NCI-H2227 (cell line): Measurements from ENCODE around the gene VWCE.
"Not testable (repeated sequence)": the region's sequence is repeated elsewhere in the genome, so short reads cannot be mapped to it uniquely, and the experiment has no call there.

Experiments used
- DNase-seq: peaks from one replicate; lab custom pipeline; 2025; ENCODE audit not compliant: unreplicated experiment; lab: John Stamatoyannopoulos, UW

The VWCE gene

GRCh38 chr11:61219016-61219415 is 76.1 kb downstream of the VWCE start:
- DNase-seq: not testable (repeated sequence)

GRCh38 chr11:61218306-61218705 is 76.8 kb downstream of the VWCE start:
- DNase-seq: not testable (repeated sequence)

DNA sequence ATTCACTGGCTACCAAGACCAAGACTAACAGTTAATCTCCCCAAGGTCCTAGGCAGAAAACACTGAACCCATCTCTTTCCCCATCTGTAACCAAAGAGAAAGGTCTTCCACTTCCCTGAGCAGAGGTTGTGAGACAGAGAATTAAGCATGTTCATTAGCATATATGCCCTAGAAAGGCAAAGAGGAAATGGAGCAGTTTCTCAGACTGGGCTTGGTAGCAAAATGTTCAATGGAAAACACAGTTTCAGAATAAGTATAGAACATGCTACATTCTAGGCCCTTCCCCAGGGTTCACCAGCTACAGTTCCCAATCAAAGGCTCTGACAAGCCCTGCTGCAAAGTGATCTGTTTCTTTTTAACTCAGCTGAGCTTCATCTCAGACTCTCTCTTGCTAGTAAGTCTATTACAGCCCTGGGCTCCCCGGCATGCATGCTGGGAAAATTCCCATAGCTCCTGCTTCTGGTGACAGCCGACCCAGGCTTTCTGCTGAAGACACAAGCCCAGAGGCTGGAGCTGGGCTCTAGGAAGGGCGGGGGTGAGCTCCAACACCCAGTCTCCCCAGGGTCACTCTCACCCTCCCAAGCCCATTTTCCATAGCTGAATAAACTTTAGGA is 81.3 kb downstream of the VWCE start:
- DNase-seq: not testable (repeated sequence)

GRCh38 chr11:61212202-61212601 is 82.9 kb downstream of the VWCE start:
- DNase-seq: not testable (repeated sequence)

DNA sequence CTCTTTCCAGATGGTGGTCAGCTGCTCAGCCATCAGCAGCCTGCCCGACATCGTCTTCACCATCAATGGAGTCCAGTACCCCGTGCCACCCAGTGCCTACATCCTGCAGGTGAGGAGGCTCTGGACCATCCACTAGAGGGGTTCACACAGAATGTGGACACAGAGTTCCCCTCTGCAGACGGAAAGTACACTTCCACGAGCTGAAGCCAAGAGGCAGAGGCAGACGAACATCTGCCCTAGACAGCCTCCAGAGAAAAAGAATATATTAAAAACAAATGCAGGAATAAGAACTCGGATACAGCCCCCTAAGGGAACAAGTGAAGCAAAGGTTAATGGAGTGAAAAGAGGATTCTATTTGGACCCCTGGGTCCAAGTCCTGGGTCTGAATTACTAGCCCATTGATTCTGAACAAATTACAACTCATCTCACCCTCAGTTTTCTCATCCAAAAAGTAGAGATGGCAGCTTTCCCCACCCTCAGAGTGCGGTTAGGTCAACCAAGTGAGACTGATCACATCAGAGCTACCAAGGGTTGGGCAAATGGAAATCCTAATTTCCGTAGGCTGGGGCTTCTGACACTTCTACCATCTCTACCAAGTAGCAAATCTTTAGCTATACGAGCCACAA is 83.7 kb downstream of the VWCE start:
- DNase-seq: not testable (repeated sequence)

DNA sequence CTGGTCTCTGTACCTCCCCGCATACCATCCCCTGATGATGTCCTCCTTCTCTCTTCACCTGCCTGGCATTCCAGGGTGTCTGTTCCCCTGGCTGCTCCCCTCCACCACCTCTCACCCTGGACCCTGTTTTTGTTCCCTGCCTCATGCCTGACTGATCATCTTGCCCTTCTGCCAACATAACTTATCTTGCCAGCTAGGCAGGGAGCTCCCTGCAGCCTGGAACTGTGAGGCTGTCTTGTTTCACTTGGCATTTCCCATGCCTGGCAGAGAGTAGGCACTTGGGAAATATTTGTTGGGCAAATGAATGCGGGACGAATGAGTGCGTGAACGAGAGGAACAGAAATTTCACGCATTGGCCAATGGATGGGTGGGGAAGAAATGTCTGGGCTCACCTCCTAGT is 84.5 kb downstream of the VWCE start:
- DNase-seq: not testable (repeated sequence)
